Activated CD8-positive, alpha-beta T cell treated with anti-CD3 and anti-CD28 coated beads for 36 hours (primary cell): ENCODE data around the gene PAX6. TPM values are rescaled to one million over a fixed set of nuclear protein-coding genes. Genes with fewer than 3 reads are reported as not detected.

Experiments used
- ATAC-seq: fragments of 200-7000 bp; cut with Tn5 transposase; one replicate; pipeline ENCODE4 v1.10.0; 2021; ENCODE audit warnings: mild to moderate bottlenecking, moderate library complexity
- CTCF ChIA-PET: fragments of 350-600 bp; sonication (Branson Sonifier 250); formaldehyde crosslinking; loops from one replicate; lab custom pipeline; 2021; ENCODE audit warnings: antibody characterized with exemption; lab: Charles Lee
- POLR2A ChIA-PET: fragments of 350-600 bp; sonication (Branson Sonifier 250); formaldehyde crosslinking; loops from one replicate; lab custom pipeline; 2021; ENCODE audit warnings: antibody characterized with exemption; lab: Charles Lee
- DNase-seq: peaks from one replicate; pipeline ENCODE4 v3.0.0-alpha.2; 2020
- H3K27ac Mint-ChIP-seq: one replicate; pipeline ENCODE4 v1.8.0; 2021; ENCODE audit warnings: mild to moderate bottlenecking, mixed read lengths
- H3K27me3 Mint-ChIP-seq: one replicate; pipeline ENCODE4 v1.8.0; 2021; ENCODE audit warnings: mixed read lengths
- H3K36me3 Mint-ChIP-seq: one replicate; pipeline ENCODE4 v1.8.0; 2021; ENCODE audit warnings: low read depth, mixed read lengths
- H3K4me1 Mint-ChIP-seq: one replicate; pipeline ENCODE4 v1.8.0; 2021; ENCODE audit warnings: low read depth, mixed read lengths
- H3K4me3 Mint-ChIP-seq: one replicate; pipeline ENCODE4 v1.8.0; 2021; ENCODE audit warnings: mild to moderate bottlenecking, moderate library complexity, mixed read lengths
- H3K9me3 Mint-ChIP-seq: one replicate; pipeline ENCODE4 v1.8.0; 2021; ENCODE audit warnings: mixed read lengths
- intact Hi-C: fragments of 100-400 bp; cut with micrococcal nuclease; formaldehyde crosslinking; loops from one replicate; pipeline ENCODE4 v1.10.0; 2022
- total RNA-seq, 2 experiments: library from RNA; stranded (reverse); gene quantifications; one replicate each; pipeline ENCODE4 v1.2.3, GENCODE V29; 2021
- TF ChIP-seq, protein P1 (sequence below): fragments of 200-600 bp; IDR thresholded peaks from one replicate; pipeline ENCODE4 v1.8.0; 2022; ENCODE audit warnings: antibody characterized with exemption, mild to moderate bottlenecking

The PAX6 gene
- total RNA-seq, 2 experiments from 2014 or later = not detected

DNA sequence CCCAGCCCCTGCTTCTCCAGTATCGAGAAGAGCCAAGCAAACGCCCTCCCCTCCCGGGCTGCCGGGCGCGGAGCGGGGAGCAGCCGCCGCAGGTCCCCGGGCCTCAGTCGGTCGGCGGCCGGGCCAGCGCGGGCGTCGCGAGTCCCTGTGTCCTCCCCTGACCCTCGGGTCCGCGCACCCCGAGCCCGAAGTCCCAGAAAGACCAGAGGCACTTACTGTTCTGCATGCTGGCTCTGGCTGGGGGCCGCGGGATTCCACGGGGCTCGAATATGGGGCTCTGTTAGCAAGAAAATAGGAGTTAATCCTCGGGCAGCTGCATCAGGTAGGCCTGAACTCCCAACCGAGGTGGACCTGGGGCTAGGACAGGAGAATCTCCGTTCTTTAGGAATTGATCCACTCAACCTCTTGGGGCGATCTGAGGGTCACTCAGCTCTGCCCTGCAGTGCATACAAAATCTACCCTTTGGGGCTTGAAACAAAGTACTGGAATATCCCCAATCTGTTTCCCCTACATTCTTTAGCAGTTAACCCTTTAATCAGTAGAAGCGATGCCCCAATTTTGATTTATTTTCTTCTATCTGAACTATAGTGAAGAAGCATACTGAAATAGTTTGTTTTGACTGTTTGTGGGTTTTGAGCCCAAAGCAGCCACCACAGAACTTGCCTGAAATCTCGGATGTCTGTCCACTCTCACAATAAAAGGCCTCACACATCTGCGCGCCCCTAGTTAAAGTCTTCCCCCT lies 4.8 kb downstream of the PAX6 start:
- CTCF ChIA-PET = no interaction called here
- TF ChIP-seq, protein P1, sequence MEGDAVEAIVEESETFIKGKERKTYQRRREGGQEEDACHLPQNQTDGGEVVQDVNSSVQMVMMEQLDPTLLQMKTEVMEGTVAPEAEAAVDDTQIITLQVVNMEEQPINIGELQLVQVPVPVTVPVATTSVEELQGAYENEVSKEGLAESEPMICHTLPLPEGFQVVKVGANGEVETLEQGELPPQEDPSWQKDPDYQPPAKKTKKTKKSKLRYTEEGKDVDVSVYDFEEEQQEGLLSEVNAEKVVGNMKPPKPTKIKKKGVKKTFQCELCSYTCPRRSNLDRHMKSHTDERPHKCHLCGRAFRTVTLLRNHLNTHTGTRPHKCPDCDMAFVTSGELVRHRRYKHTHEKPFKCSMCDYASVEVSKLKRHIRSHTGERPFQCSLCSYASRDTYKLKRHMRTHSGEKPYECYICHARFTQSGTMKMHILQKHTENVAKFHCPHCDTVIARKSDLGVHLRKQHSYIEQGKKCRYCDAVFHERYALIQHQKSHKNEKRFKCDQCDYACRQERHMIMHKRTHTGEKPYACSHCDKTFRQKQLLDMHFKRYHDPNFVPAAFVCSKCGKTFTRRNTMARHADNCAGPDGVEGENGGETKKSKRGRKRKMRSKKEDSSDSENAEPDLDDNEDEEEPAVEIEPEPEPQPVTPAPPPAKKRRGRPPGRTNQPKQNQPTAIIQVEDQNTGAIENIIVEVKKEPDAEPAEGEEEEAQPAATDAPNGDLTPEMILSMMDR = no peak
- Mint-ChIP-seq H3K4me1 (peaks cover 38% of the 10 kb centered on the region), H3K27me3 (peaks cover 85% of the 10 kb centered on the region), H3K36me3 (peaks cover 5% of the 10 kb centered on the region), H3K4me3 (no peak overlapping the region), H3K27ac (no peak overlapping the region), H3K9me3 (no peaks in the 10 kb centered on the region)
- ATAC-seq (no peak), DNase-seq (no peak)
- POLR2A ChIA-PET = no interaction called here
- intact Hi-C loops = loop anchor here (5.0 kb wide), 1 partner anchor 636 kb away; no protein-coding TSS in a partner anchor

- CTCF ChIA-PET = no interaction called here
- no peaks in the 10 kb centered on the region for H3K9me3 Mint-ChIP-seq
- intact Hi-C loops = loop anchor here (5.0 kb wide), 1 partner anchor 637 kb away; no protein-coding TSS in a partner anchor
These were observed 5.4 kb downstream of the PAX6 start for GRCh38 chr11:31805629-31806185.

DNA sequence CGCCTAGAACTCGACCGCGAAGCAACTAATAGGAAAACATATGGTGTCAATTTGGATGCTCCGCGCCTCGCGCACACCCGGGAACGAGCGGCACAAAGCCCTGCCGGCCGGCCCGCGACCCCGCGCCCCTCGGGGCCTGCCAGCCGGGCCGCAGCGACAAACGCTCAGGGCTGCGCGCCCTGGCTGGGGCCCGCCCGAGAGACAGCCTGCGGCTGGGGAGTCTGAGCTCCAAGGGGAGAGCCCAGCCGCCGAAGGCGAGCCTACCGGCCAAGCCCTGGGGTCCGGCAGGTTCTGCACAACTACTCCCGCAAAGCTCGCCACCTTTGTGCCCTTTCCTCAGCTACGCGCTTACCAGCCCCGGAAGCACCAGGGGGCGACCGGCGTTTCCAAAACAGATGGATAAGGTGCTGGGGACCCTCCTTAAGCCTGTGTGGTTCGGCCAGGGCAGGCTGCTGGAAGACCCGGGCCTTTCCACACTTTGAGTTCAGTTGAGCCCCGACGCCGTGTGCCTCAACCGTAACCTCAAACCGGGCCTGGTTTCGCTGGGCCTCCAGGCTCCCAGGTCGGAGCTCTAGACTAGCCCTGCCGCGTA lies 6.0 kb downstream of the PAX6 start:
- TF ChIP-seq, protein P1 = no peak
- DNase-seq (no peak), ATAC-seq (no peak)
- Mint-ChIP-seq H3K4me3 (peak overlapping the region; percentile 24), H3K27me3 (peaks cover 88% of the 10 kb centered on the region), H3K9me3 (peaks cover 4% of the 10 kb centered on the region), H3K36me3 (peaks cover 8% of the 10 kb centered on the region), H3K4me1 (peaks cover 37% of the 10 kb centered on the region), H3K27ac (no peak overlapping the region)
- CTCF ChIA-PET = no interaction called here
- POLR2A ChIA-PET = interaction anchor here (0.7 to 1.5 kb wide), 2 partner anchors 8 to 16 kb away, joined by 4 read pairs; no protein-coding TSS in a partner anchor
- intact Hi-C loops = loop anchor here (5.0 kb wide), 1 partner anchor 637 kb away; no protein-coding TSS in a partner anchor

More at GRCh38 chr11:31805629-31806185, 5.4 kb downstream of the PAX6 start:
- Mint-ChIP-seq H3K27me3 (peaks cover 85% of the 10 kb centered on the region), H3K4me3 (no peak overlapping the region), H3K36me3 (peaks cover 5% of the 10 kb centered on the region), H3K4me1 (peaks cover 33% of the 10 kb centered on the region), H3K27ac (no peak overlapping the region)
- TF ChIP-seq, protein P1 = no peak
- ATAC-seq (no peak), DNase-seq (no peak)
- POLR2A ChIA-PET = interaction anchor here (0.7 kb wide), 1 partner anchor 16 kb away, joined by 4 read pairs; no protein-coding TSS in a partner anchor

DNA sequence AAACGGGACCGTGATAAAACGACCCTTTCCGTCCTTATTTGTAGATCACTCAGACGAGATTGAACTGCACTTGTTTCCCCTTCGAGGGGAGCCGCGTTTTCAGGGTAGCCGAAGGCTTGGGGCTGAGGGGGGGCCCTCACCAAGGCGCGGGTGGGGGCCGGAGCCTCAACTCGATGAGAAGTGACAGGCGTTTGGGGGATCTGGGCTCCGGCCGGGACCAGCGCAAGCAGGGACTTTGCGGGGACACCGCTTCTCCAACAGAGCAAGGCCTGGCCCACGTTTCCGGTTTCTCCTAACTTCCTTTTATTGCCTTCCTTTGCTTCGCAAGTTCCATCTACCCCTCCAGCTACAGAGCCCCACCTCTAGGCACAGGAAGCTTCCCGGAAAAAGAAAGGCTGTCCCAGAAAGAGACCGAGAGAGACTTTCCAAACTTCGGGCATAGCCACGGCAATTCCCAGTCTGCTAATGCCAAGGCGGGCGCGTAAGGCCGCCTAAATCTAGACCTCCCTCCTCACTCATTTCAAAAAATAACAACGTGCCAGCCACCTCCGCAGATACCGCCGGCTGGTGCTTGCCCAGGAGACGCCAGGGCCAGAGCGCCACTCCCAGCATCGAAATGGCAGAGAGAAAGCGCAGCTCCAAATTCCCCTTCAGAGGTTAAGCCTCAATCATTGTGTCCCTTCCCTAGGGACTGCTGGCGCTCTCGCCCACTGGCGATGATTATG lies 6.6 kb downstream of the PAX6 start:
- Mint-ChIP-seq H3K4me3 (peak overlapping the region; percentile 24), H3K27ac (no peak overlapping the region), H3K27me3 (peaks cover 89% of the 10 kb centered on the region), H3K4me1 (peaks cover 38% of the 10 kb centered on the region), H3K36me3 (peaks cover 10% of the 10 kb centered on the region), H3K9me3 (peaks cover 5% of the 10 kb centered on the region)
- ChIA-PET CTCF (no interaction called here), POLR2A (interaction anchor here (1.5 kb wide), 1 partner anchor 8 kb away, joined by 4 read pairs; no protein-coding TSS in a partner anchor)
- ATAC-seq = no peak
- DNase-seq = no peak
- TF ChIP-seq, protein P1 = no peak
- intact Hi-C loops = loop anchor here (5.0 kb wide), 1 partner anchor 638 kb away; no protein-coding TSS in a partner anchor
